NT2/D1 (cell line): ENCODE data around the gene NECTIN3.

Source experiments
- DNase-seq: peaks from one replicate; pipeline ENCODE4 v3.0.0-alpha.2; 2011; ENCODE audit warnings: low read depth, low spot score
- H3K27me3 ChIP-seq: 2 replicates; pipeline ENCODE4 v1.6.0; 2011; ENCODE audit warnings: mild to moderate bottlenecking; ENCODE audit not compliant: insufficient read length, insufficient read depth
- H3K36me3 ChIP-seq: 2 replicates; pipeline ENCODE4 v1.6.1; 2011; ENCODE audit warnings: mild to moderate bottlenecking, low read length, mixed read lengths; ENCODE audit not compliant: insufficient read depth, insufficient read length
- H3K4me1 ChIP-seq: 2 replicates; pipeline ENCODE4 v1.5.1; 2011; ENCODE audit not compliant: insufficient read depth, insufficient read length
- H3K4me3 ChIP-seq: 2 replicates; pipeline ENCODE4 v1.5.1; 2011; ENCODE audit warnings: low read depth; ENCODE audit not compliant: insufficient read length
- H3K9ac ChIP-seq: 2 replicates; pipeline ENCODE4 v1.6.0; 2011; ENCODE audit warnings: low read depth; ENCODE audit not compliant: insufficient read length
- H3K9me3 ChIP-seq: 2 replicates; pipeline ENCODE4 v1.5.1; 2011; ENCODE audit warnings: mild to moderate bottlenecking, low read length; ENCODE audit not compliant: insufficient read depth
- SUZ12 ChIP-seq: IDR thresholded peaks from 2 replicates; pipeline ENCODE4 v1.6.1; 2011; ENCODE audit not compliant: insufficient read length, insufficient read depth; ENCODE audit errors: extremely low read depth
- YY1 ChIP-seq: IDR thresholded peaks from 2 replicates; pipeline ENCODE4 v1.6.1; 2011; ENCODE audit not compliant: insufficient read length, insufficient read depth
- ZNF274 ChIP-seq: IDR thresholded peaks from 2 replicates; pipeline ENCODE4 v1.6.1; 2011; ENCODE audit warnings: mild to moderate bottlenecking, low read depth, low read length

NECTIN3 gene

GRCh38 chr3:111236836-111237713 lies 165.5 kb downstream of the NECTIN3 start:
- H3K4me1 ChIP-seq = no peaks in the 10 kb centered on the region

GRCh38 chr3:111237946-111238345 lies 166.3 kb downstream of the NECTIN3 start:
- peaks cover 12% of the 10 kb centered on the region; the same call in 1 of the 2 replicates for H3K9me3 ChIP-seq
- TF ChIP-seq ZNF274 (no peak), SUZ12 (no peak), YY1 (no peak)
- H3K9ac ChIP-seq = no peak overlapping the region
- no peaks in the 10 kb centered on the region for H3K36me3 ChIP-seq
- no peaks in the 10 kb centered on the region for H3K27me3 ChIP-seq
- H3K4me3 ChIP-seq = no peak overlapping the region
- H3K4me1 ChIP-seq = no peaks in the 10 kb centered on the region
- DNase-seq = no peak

More at GRCh38 chr3:111236836-111237713, 165.5 kb downstream of the NECTIN3 start:
- H3K36me3 ChIP-seq = no peaks in the 10 kb centered on the region
- no peaks in the 10 kb centered on the region for H3K27me3 ChIP-seq
- H3K9me3 ChIP-seq = peaks cover 4% of the 10 kb centered on the region; the same call in 1 of the 2 replicates
- TF ChIP-seq YY1 = no peak
- TF ChIP-seq SUZ12 = no peak
- TF ChIP-seq ZNF274 = no peak
- no peak for DNase-seq
- H3K9ac ChIP-seq = no peak overlapping the region
- no peak overlapping the region for H3K4me3 ChIP-seq

GRCh38 chr3:111238885-111239284 lies 167.3 kb downstream of the NECTIN3 start:
- Histone ChIP-seq H3K4me3 (no peak overlapping the region), H3K9ac (no peak overlapping the region), H3K27me3 (no peaks in the 10 kb centered on the region), H3K9me3 (peaks cover 21% of the 10 kb centered on the region; the same call in 1 of the 2 replicates), H3K4me1 (no peaks in the 10 kb centered on the region), H3K36me3 (no peaks in the 10 kb centered on the region)
- DNase-seq = no peak
- no peak for TF ChIP-seq YY1

GRCh38 chr3:111241960-111242359 lies 170.3 kb downstream of the NECTIN3 start:
- Histone ChIP-seq H3K27me3 (no peaks in the 10 kb centered on the region), H3K4me1 (no peaks in the 10 kb centered on the region), H3K9ac (no peak overlapping the region), H3K4me3 (no peak overlapping the region), H3K9me3 (peaks cover 21% of the 10 kb centered on the region; the same call in 1 of the 2 replicates), H3K36me3 (no peaks in the 10 kb centered on the region)
- DNase-seq = no peak
- TF ChIP-seq YY1 (no peak), ZNF274 (no peak), SUZ12 (no peak)
